Gastrocnemius medialis (tissue), 4 donors: Measurements from ENCODE around the gene VSIR. TPM values are rescaled to one million over a fixed set of nuclear protein-coding genes. Genes with fewer than 3 reads are reported as not detected.

Experiments used
- ATAC-seq, 2 donors: fragments of 150-250 bp; one replicate each; pipeline ENCODE4 v1.9.1; 2016
- DNase-seq, 2 donors: peaks; one replicate each; pipeline ENCODE4 v3.0.0-alpha.2; 2019
- H3K27ac ChIP-seq, 4 donors: fragments of 200-600 bp; sonication (generic); 1 replicate in 1 of 4; 2 replicates in 3 of 4; pipeline ENCODE4 v1.5.1; 2016 to 2018; ENCODE audit warnings: mild to moderate bottlenecking in 2 of 4, moderate library complexity in 1 of 4
- H3K27me3 ChIP-seq, 3 donors: fragments of 200-600 bp; sonication (generic) in 2 of 3; 1 replicate in 1 of 3; 2 replicates in 2 of 3; pipeline versions ENCODE4 v1.5.1 to v1.6.0; 2016 to 2019; ENCODE audit warnings: mild to moderate bottlenecking in 1 of 3, moderate library complexity in 1 of 3
- H3K36me3 ChIP-seq, 2 donors: fragments of 200-600 bp; sonication (generic) in 1 of 2; one replicate each; pipeline ENCODE4 v1.5.1; 2017 to 2018
- H3K4me1 ChIP-seq, 2 donors: fragments of 200-600 bp; sonication (generic) in 1 of 2; one replicate each; pipeline ENCODE4 v1.5.1; 2016 to 2017; ENCODE audit warnings: mild to moderate bottlenecking in 2 of 2
- H3K4me3 ChIP-seq, 4 donors: fragments of 200-600 bp; sonication (generic) in 3 of 4; 1 replicate in 1 of 4; 2 replicates in 3 of 4; pipeline ENCODE4 v1.5.1; 2016 to 2019; ENCODE audit warnings: mild to moderate bottlenecking in 2 of 4
- H3K9me3 ChIP-seq, 3 donors: fragments of 200-600 bp; sonication (generic) in 2 of 3; 1 replicate in 1 of 3; 2 replicates in 2 of 3; pipeline ENCODE4 v1.5.1; 2016 to 2019
- POLR2A ChIP-seq, 2 donors: fragments of 450-650 bp; IDR thresholded peaks; one replicate each; pipeline ENCODE4 v1.6.1; 2017; ENCODE audit warnings: antibody characterized with exemption in 2 of 2, mild to moderate bottlenecking in 2 of 2, moderate library complexity in 2 of 2
- in situ Hi-C, 4 donors: fragments of 200-750 bp; cut with MboI; loops; one replicate each; pipeline versions ENCODE4 v1.15.0 to v1.8.0; 2017; ENCODE audit warnings: low sequenced_read_pairs in 4 of 4
- intact Hi-C: fragments of 100-400 bp; cut with DNase I; formaldehyde crosslinking; loops from one replicate; pipeline ENCODE4 v1.15.1; 2023; ENCODE audit warnings: low total_unique reads
- total RNA-seq, 4 donors: library from RNA; depleted of rRNA; stranded (reverse); fragments of >200 nt; gene quantifications; one replicate each; pipeline versions ENCODE4 v1.1.0 to v1.2.3, GENCODE V29; 2016
- TF ChIP-seq, protein P1 (sequence below), 5 experiments: fragments of 450-650 bp in 3 of 5; fragments of 200-600 bp in 2 of 5; sonication (generic) in 2 of 5; IDR thresholded peaks in 4 of 5; conservative IDR thresholded peaks in 1 of 5; 1 replicate in 4 of 5; 2 replicates in 1 of 5; pipeline ENCODE4 v1.5.1; 2016 to 2019; ENCODE audit warnings: antibody characterized with exemption in 5 of 5, mild to moderate bottlenecking in 3 of 5, moderate library complexity in 3 of 5

The VSIR gene
- total RNA-seq, 4 donors from 2014 or later = 7.9 to 20.7 (median 16.9) TPM

- ATAC-seq (no peak), DNase-seq (no peak)
- intact Hi-C loops (no loop called here), in situ Hi-C loops (no loop called here)
- no peak for TF ChIP-seq POLR2A (IDR thresholded peaks at IDR 0.05)
- TF ChIP-seq, protein P1, sequence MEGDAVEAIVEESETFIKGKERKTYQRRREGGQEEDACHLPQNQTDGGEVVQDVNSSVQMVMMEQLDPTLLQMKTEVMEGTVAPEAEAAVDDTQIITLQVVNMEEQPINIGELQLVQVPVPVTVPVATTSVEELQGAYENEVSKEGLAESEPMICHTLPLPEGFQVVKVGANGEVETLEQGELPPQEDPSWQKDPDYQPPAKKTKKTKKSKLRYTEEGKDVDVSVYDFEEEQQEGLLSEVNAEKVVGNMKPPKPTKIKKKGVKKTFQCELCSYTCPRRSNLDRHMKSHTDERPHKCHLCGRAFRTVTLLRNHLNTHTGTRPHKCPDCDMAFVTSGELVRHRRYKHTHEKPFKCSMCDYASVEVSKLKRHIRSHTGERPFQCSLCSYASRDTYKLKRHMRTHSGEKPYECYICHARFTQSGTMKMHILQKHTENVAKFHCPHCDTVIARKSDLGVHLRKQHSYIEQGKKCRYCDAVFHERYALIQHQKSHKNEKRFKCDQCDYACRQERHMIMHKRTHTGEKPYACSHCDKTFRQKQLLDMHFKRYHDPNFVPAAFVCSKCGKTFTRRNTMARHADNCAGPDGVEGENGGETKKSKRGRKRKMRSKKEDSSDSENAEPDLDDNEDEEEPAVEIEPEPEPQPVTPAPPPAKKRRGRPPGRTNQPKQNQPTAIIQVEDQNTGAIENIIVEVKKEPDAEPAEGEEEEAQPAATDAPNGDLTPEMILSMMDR (IDR thresholded peaks at IDR 0.05 in 4 of 5, conservative IDR thresholded peaks at IDR 0.05 in 1 of 5) = no peak
- Histone ChIP-seq H3K36me3 (no peaks in the 10 kb centered on the region), H3K27ac (no peak overlapping the region), H3K4me1 (peaks cover 21 to 30% of the 10 kb centered on the region in 2 donors), H3K9me3 (no peaks in the 10 kb centered on the region), H3K27me3 (no peaks in the 10 kb centered on the region), H3K4me3 (no peak overlapping the region)
Measured at GRCh38 chr10:71725249-71725648, 48.1 kb downstream of the VSIR start.

DNA sequence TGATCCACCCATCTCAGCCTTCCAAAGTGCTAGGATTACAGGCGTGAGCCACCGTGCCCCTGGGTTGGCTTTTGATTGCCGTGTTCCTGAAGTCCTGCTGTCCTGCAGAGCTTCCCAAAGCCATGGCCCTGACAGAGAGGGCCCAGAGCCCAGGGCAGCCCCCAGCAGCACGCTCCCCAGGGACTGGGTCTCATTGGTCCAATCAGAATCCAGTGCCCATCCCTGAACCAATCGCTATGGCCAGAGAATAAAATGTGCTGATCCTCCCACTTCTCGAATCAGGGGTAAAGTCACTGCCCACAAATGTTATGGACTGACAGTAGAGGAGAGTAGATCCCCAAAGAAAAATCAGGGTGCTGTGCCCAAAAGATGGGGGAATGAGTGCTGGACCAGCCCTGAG is 48.8 kb downstream of the VSIR start:
- in situ Hi-C loops = no loop called here
- H3K27me3 ChIP-seq = no peaks in the 10 kb centered on the region
- DNase-seq (no peak), ATAC-seq (no peak)
- no peak overlapping the region for H3K4me3 ChIP-seq
- intact Hi-C loops = no loop called here
- no peaks in the 10 kb centered on the region for H3K9me3 ChIP-seq
- TF ChIP-seq POLR2A (IDR thresholded peaks at IDR 0.05) = no peak
- TF ChIP-seq, protein P1 (IDR thresholded peaks at IDR 0.05 in 4 of 5, conservative IDR thresholded peaks at IDR 0.05 in 1 of 5) = no peak
- no peaks in the 10 kb centered on the region for H3K36me3 ChIP-seq
- H3K4me1 ChIP-seq = peaks cover 21 to 30% of the 10 kb centered on the region in 2 donors
- H3K27ac ChIP-seq = no peak overlapping the region

- in situ Hi-C loops = no loop called here
- no peak for ATAC-seq
- Histone ChIP-seq H3K36me3 (no peaks in the 10 kb centered on the region), H3K27me3 (no peaks in the 10 kb centered on the region), H3K9me3 (no peaks in the 10 kb centered on the region), H3K4me3 (no peak overlapping the region), H3K4me1 (peaks cover 16 to 27% of the 10 kb centered on the region in 2 donors), H3K27ac (no peak overlapping the region)
- TF ChIP-seq, protein P1 (IDR thresholded peaks at IDR 0.05 in 4 of 5, conservative IDR thresholded peaks at IDR 0.05 in 1 of 5) = no peak
- TF ChIP-seq POLR2A (IDR thresholded peaks at IDR 0.05) = no peak
- DNase-seq = no peak
- intact Hi-C loops = no loop called here
Measured at GRCh38 chr10:71723311-71723710, 50.0 kb downstream of the VSIR start.

- H3K9me3 ChIP-seq = no peaks in the 10 kb centered on the region
- intact Hi-C loops = no loop called here
- peaks cover 14 to 25% of the 10 kb centered on the region in 2 donors for H3K4me1 ChIP-seq
- DNase-seq (no peak), ATAC-seq (no peak)
- H3K36me3 ChIP-seq = no peaks in the 10 kb centered on the region
- in situ Hi-C loops = no loop called here
- no peak overlapping the region for H3K4me3 ChIP-seq
- H3K27me3 ChIP-seq = no peaks in the 10 kb centered on the region
- no peak overlapping the region for H3K27ac ChIP-seq
- TF ChIP-seq POLR2A (IDR thresholded peaks at IDR 0.05) = no peak
- TF ChIP-seq, protein P1 (IDR thresholded peaks at IDR 0.05 in 4 of 5, conservative IDR thresholded peaks at IDR 0.05 in 1 of 5) = no peak
Measured at GRCh38 chr10:71722849-71723248, 50.5 kb downstream of the VSIR start.

DNA sequence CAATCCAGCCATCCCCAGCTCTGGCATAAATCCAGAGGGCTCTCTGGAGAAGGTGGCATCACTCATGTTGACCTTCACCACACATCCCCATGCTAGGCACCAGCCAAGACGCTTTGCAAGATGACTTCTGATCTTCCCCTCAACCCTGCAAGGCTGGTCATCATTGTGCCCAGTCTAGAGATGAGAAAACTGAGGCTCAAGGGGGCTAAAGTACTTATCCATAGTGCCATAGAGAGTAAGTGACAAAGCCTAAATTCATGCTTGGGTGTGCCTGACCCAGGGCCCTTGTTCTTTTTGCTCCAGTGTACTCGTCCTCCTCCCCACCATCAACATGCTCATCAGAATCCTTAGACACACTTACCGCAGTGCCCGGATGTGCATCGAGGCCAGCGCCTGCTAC is 52.0 kb downstream of the VSIR start:
- Histone ChIP-seq H3K4me3 (no peak overlapping the region), H3K4me1 (peaks cover 5 to 13% of the 10 kb centered on the region in 2 donors), H3K9me3 (no peaks in the 10 kb centered on the region), H3K27ac (no peak overlapping the region), H3K27me3 (no peaks in the 10 kb centered on the region), H3K36me3 (no peaks in the 10 kb centered on the region)
- intact Hi-C loops = no loop called here
- ATAC-seq (no peak), DNase-seq (no peak)
- TF ChIP-seq POLR2A (IDR thresholded peaks at IDR 0.05) = no peak
- TF ChIP-seq, protein P1 (IDR thresholded peaks at IDR 0.05 in 4 of 5, conservative IDR thresholded peaks at IDR 0.05 in 1 of 5) = no peak
- in situ Hi-C loops = no loop called here
